Motor neuron (in vitro differentiated cells): ENCODE results near the gene ODAD2. TPM values are rescaled to one million over a fixed set of nuclear protein-coding genes. Genes with fewer than 3 reads are reported as not detected.
A peak's percentile ranks its signal among the peaks of the same experiment; 100 is the strongest.

Experiments
- ATAC-seq, 8 experiments: fragments of 200-7000 bp; cut with Tn5 transposase; replicated peaks in 6 of 8; 2 replicates each; pipeline ENCODE4 v1.8.0; 2021; ENCODE audit warnings: mild to moderate bottlenecking in 8 of 8, moderate library complexity in 8 of 8
- H3K27ac ChIP-seq, 2 donors: fragments of 250-450 bp; sonication (Bioruptor Pico); 2 replicates each; pipeline ENCODE4 v1.9.0; 2021; ENCODE audit warnings: antibody characterized with exemption in 2 of 2, mild to moderate bottlenecking in 2 of 2, moderate library complexity in 1 of 2
- H3K4me1 ChIP-seq, 2 donors: fragments of 250-450 bp; sonication (Bioruptor Pico); replicated peaks in 1 of 2; 2 replicates each; pipeline ENCODE4 v1.6.1; 2021; ENCODE audit warnings: antibody characterized with exemption in 2 of 2, mild to moderate bottlenecking in 2 of 2, moderate library complexity in 1 of 2
- H3K4me3 ChIP-seq, 5 donors: fragments of 250-450 bp; sonication (Bioruptor Pico); 2 replicates each; pipeline ENCODE4 v1.9.0; 2021; ENCODE audit warnings: antibody characterized with exemption in 5 of 5, mild to moderate bottlenecking in 5 of 5, moderate library complexity in 4 of 5
- WGBS, 10 experiments: fragments of 450-650 bp; shearing (Covaris generic); methylation state at CpG; one replicate each; pipeline ENCODE4 v1.0.0; 2022; 5-methylcytosine and 5-hydroxymethylcytosine counted together
- in situ Hi-C, 9 experiments: fragments of 400-800 bp; cut with MboI; loops; one replicate each; pipeline ENCODE4 v1.15.0; 2021; ENCODE audit warnings: low sequenced_read_pairs in 9 of 9, low pct_unique_long_range_greater_than_20kb in 2 of 9; ENCODE audit not compliant: unreplicated experiment in 9 of 9
- total RNA-seq, 8 experiments: library from RNA; unstranded; fragments of 300-600 nt; gene quantifications; 2 replicates each; pipeline versions ENCODE4 v1.2.3 to v1.2.4, GENCODE V29; 2022

ODAD2 gene
- total RNA-seq, 8 experiments from 2014 or later: 2.0 to 10.4 (median 2.5) TPM; not detected in 1

- ATAC-seq: no peak
- Histone ChIP-seq H3K4me3 (no peak overlapping the region), H3K4me1 (no peaks in the 10 kb centered on the region), H3K27ac (no peak overlapping the region)
- 4 to 88% (median 76%) methylated on average over 1 to 9 of the region's 9 CpGs; no CpG with 5 or more reads in 1 of the 10 experiments for WGBS, 10 experiments
- in situ Hi-C loops: no loop called here
Observed at GRCh38 chr10:27779462-27780015, 219.3 kb downstream of the ODAD2 start.

- H3K4me1 ChIP-seq: no peaks in the 10 kb centered on the region
- WGBS, 10 experiments: 0 to 71% (median 21%) methylated on average over 1 to 2 of the region's 2 CpGs
- in situ Hi-C loops: no loop called here
- ATAC-seq: peak in 2 of 8 experiments; percentile 28 to 95
- no peak overlapping the region for H3K27ac ChIP-seq
- H3K4me3 ChIP-seq: no peak overlapping the region
Observed at GRCh38 chr10:27774831-27775230, 224.0 kb downstream of the ODAD2 start.

GRCh38 chr10:27771231-27771630, 227.6 kb downstream of the ODAD2 start:
- in situ Hi-C loops: no loop called here
- Histone ChIP-seq H3K4me1 (no peaks in the 10 kb centered on the region), H3K4me3 (no peak overlapping the region), H3K27ac (no peak overlapping the region)
- WGBS, 10 experiments: 0 to 100% (median 79%) methylated on average over 1 to 3 of the region's 4 CpGs; no CpG with 5 or more reads in 7 of the 10 experiments
- ATAC-seq: no peak

GRCh38 chr10:27770181-27770580, 228.7 kb downstream of the ODAD2 start:
- WGBS, 10 experiments: 0 to 92% (median 73%) methylated on average over 1 to 2 of the region's 2 CpGs; no CpG with 5 or more reads in 1 of the 10 experiments
- in situ Hi-C loops: no loop called here
- Histone ChIP-seq H3K27ac (no peak overlapping the region), H3K4me1 (no peaks in the 10 kb centered on the region), H3K4me3 (no peak overlapping the region)
- no peak for ATAC-seq
